Measurements from ENCODE around the gene ARAP2.

DNA sequence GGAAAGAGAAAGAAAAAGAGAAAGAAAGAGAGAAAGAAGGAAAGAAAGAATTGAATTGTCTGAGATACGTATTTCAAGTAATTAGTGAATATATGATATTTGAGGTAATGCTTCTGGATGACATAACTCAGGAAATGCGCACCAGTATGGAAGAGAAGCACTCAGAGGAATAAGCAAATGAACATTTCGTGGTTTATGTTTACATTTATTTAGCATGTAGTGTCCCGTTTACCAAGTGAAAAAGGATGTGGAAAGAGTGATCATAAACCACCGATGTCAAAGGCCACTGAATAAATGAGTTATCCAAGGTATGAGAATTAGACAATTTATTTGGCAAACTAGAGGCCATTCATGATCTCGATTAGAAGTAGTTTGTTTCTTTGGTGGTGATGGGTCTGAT lies 200.4 kb downstream of the ARAP2 start:
- no peak for TF ChIP-seq POLR2A (IDR thresholded peaks at IDR 0.05)
- TF ChIP-seq CTCF (IDR thresholded peaks at IDR 0.05) = no peak

All from lower leg skin (tissue), 3 donors.